H1 (cell line): Measurements from ENCODE around the gene PRC1. TPM values are rescaled to one million over a fixed set of nuclear protein-coding genes. Genes with fewer than 3 reads are reported as not detected.

ENCODE experiments used
- CBX5 ChIP-seq: fragments of 300-800, 300-1000 bp; sonication (generic); IDR thresholded peaks from 2 replicates; pipeline ENCODE4 v1.7.1; 2016; ENCODE audit warnings: antibody characterized with exemption, low read length, low read depth
- JUN ChIP-seq: IDR thresholded peaks from 2 replicates; pipeline ENCODE4 v1.6.1; 2011; ENCODE audit warnings: low read depth, mild to moderate bottlenecking, improper control_type of control experiment, low read length
- MAFK ChIP-seq: IDR thresholded peaks from 2 replicates; pipeline ENCODE4 v1.6.1; 2012; ENCODE audit warnings: low read depth, mild to moderate bottlenecking, improper control_type of control experiment, low read length
- POLR2A ChIP-seq, 2 experiments: IDR thresholded peaks; 1 replicate in 1 of 2; 2 replicates in 1 of 2; pipeline ENCODE4 v1.6.1; 2011; ENCODE audit warnings: low read depth in 2 of 2, low read length in 2 of 2, mild to moderate bottlenecking in 2 of 2; ENCODE audit errors: control extremely low read depth in 1 of 2
- SIN3A ChIP-seq, 2 experiments: IDR thresholded peaks in 1 of 2; conservative IDR thresholded peaks in 1 of 2; 2 replicates each; pipeline ENCODE4 v1.6.1; 2011 to 2012; ENCODE audit warnings: low read length in 2 of 2, improper control_type of control experiment in 1 of 2, low read depth in 1 of 2, mild to moderate bottlenecking in 1 of 2
- polyA plus RNA-seq, 7 experiments: library from polyadenylated mRNA; depleted of rRNA in 3 of 7; stranded (reverse) in 5 of 7; unstranded in 2 of 7; fragments of >200 nt in 5 of 7; fragments of 200-250 nt in 2 of 7; gene quantifications; 1 replicate in 5 of 7; 2 replicates in 1 of 7; 4 replicates in 1 of 7; pipeline versions ENCODE4 v1.2.1 to v1.2.3, GENCODE V29; 2011 to 2013; ENCODE audit warnings: missing spikeins in 2 of 7, mixed read lengths in 2 of 7
- total RNA-seq: library from RNA; stranded (reverse); fragmentation: NEBNext Ultra II Directional; extraction: Animal tissue kit (Norgen Biotek cat#: 25700); gene quantifications from 2 replicates; pipeline ENCODE4 v1.2.1, GENCODE V29; 2021
- TF ChIP-seq, protein P1 (sequence below): IDR thresholded peaks from 2 replicates; pipeline ENCODE4 v1.6.1; 2011; ENCODE audit warnings: low read length, improper control_type of control experiment

The PRC1 gene
- total and polyA plus RNA-seq, 2 of the 8 experiments (the other 6 are each of a cell fraction or from before 2014, with no cell fraction given), result 90.7 to 181 TPM

- TF ChIP-seq, protein P1, sequence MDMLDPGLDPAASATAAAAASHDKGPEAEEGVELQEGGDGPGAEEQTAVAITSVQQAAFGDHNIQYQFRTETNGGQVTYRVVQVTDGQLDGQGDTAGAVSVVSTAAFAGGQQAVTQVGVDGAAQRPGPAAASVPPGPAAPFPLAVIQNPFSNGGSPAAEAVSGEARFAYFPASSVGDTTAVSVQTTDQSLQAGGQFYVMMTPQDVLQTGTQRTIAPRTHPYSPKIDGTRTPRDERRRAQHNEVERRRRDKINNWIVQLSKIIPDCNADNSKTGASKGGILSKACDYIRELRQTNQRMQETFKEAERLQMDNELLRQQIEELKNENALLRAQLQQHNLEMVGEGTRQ, result no peak
- TF ChIP-seq MAFK, result no peak
- no peak for TF ChIP-seq SIN3A (conservative IDR thresholded peaks at IDR 0.05 in 1 of 2, IDR thresholded peaks at IDR 0.05 in 1 of 2; ENCODE audit: low read depth in 1 of 2, low read length in 2 of 2)
- no peak for TF ChIP-seq JUN
- TF ChIP-seq CBX5, result no peak
- no peak for TF ChIP-seq POLR2A (IDR thresholded peaks at IDR 0.05; ENCODE audit: control extremely low read depth in 1 of 2, low read depth in 2 of 2, low read length in 2 of 2)
Measured at GRCh38 chr15:90950676-90951075, 43.7 kb downstream of the PRC1 start (continued).
